Progenitor cell of endocrine pancreas (in vitro differentiated cells): ENCODE measurements around the gene MRGPRX4. TPM values are rescaled to one million over a fixed set of nuclear protein-coding genes. Genes with fewer than 3 reads are reported as not detected.
A peak's percentile ranks its signal among the peaks of the same experiment; 100 is the strongest.
"Not testable (repeated sequence)": the region's sequence is repeated elsewhere in the genome, so short reads cannot be mapped to it uniquely, and the experiment has no call there.

Experiments
- DNase-seq: peaks from one replicate; pipeline ENCODE4 v3.0.0; 2021; ENCODE audit warnings: low spot score; ENCODE audit not compliant: unreplicated experiment
- H3K27ac Mint-ChIP-seq: 2 replicates; pipeline ENCODE4 v1.8.0; 2021; ENCODE audit warnings: mild to moderate bottlenecking, moderate library complexity, mixed read lengths
- H3K27me3 Mint-ChIP-seq: 2 replicates; pipeline ENCODE4 v1.8.0; 2021; ENCODE audit warnings: mixed read lengths
- H3K36me3 Mint-ChIP-seq: 2 replicates; pipeline ENCODE4 v1.8.0; 2022; ENCODE audit warnings: mixed read lengths; ENCODE audit not compliant: insufficient read depth
- H3K4me1 Mint-ChIP-seq: 2 replicates; pipeline ENCODE4 v1.8.0; 2021; ENCODE audit warnings: low read depth, mixed read lengths
- H3K4me3 Mint-ChIP-seq: 2 replicates; pipeline ENCODE4 v1.8.0; 2021; ENCODE audit warnings: low read depth, mild to moderate bottlenecking, moderate library complexity, mixed read lengths
- H3K9me3 Mint-ChIP-seq: 2 replicates; pipeline ENCODE4 v1.8.0; 2021; ENCODE audit warnings: low read depth, mixed read lengths
- total RNA-seq: library from RNA; stranded (reverse); gene quantifications from 2 replicates; pipeline ENCODE4 v1.2.1, GENCODE V29; 2021
- TF ChIP-seq, protein P1 (sequence below): fragments of 200-600 bp; sonication (generic); IDR thresholded peaks from one replicate; pipeline ENCODE4 v1.5.0; 2021; ENCODE audit warnings: antibody characterized with exemption, mild to moderate bottlenecking; ENCODE audit not compliant: unreplicated experiment

The MRGPRX4 gene
- total RNA-seq, 1 donor from 2014 or later, result not detected

DNA sequence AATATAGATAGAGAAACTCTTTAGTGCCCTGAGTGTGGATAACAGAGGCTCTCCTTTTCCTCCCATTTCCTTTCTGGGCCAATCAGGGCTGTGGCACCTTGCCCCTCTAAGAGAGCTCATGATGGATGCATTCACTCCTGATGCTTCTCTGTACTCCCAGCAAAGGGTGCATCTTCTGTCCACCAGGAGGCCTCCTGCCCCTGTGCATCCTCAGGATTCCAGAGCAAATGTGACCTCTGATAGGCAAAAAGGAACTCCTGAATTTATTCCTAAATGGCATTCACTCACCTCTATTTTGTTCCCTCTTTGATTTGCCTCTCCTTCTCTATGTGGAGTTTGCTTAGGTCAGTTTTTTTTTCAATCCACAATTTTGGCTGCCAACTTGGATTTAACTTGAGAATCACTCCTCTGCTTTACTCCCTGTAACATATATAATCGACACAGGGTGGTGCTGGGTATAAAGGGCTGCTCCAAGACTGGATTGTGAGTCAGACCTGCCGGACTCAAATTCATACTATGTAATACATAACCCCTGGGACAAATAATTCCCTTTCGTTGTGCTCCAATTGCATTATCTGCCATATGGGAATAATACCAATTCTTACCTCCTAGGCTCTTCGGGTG, 1.1 kb upstream of the MRGPRX4 start:
- Mint-ChIP-seq H3K9me3 (no peaks in the 10 kb centered on the region), H3K27me3 (peaks cover 56% of the 10 kb centered on the region), H3K36me3 (no peaks in the 10 kb centered on the region), H3K4me1 (no peaks in the 10 kb centered on the region), H3K4me3 (no peak overlapping the region), H3K27ac (no peak overlapping the region)
- TF ChIP-seq, protein P1, sequence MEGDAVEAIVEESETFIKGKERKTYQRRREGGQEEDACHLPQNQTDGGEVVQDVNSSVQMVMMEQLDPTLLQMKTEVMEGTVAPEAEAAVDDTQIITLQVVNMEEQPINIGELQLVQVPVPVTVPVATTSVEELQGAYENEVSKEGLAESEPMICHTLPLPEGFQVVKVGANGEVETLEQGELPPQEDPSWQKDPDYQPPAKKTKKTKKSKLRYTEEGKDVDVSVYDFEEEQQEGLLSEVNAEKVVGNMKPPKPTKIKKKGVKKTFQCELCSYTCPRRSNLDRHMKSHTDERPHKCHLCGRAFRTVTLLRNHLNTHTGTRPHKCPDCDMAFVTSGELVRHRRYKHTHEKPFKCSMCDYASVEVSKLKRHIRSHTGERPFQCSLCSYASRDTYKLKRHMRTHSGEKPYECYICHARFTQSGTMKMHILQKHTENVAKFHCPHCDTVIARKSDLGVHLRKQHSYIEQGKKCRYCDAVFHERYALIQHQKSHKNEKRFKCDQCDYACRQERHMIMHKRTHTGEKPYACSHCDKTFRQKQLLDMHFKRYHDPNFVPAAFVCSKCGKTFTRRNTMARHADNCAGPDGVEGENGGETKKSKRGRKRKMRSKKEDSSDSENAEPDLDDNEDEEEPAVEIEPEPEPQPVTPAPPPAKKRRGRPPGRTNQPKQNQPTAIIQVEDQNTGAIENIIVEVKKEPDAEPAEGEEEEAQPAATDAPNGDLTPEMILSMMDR, result peak; percentile 59
- DNase-seq, result no peak

DNA sequence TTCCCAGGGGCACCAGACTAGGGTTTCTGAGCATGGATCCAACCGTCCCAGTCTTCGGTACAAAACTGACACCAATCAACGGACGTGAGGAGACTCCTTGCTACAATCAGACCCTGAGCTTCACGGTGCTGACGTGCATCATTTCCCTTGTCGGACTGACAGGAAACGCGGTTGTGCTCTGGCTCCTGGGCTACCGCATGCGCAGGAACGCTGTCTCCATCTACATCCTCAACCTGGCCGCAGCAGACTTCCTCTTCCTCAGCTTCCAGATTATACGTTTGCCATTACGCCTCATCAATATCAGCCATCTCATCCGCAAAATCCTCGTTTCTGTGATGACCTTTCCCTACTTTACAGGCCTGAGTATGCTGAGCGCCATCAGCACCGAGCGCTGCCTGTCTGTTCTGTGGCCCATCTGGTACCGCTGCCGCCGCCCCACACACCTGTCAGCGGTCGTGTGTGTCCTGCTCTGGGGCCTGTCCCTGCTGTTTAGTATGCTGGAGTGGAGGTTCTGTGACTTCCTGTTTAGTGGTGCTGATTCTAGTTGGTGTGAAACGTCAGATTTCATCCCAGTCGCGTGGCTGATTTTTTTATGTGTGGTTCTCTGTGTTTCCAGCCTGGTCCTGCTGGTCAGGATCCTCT, 709 bp downstream of the MRGPRX4 start:
- Mint-ChIP-seq H3K27me3 (peaks cover 61% of the 10 kb centered on the region), H3K27ac (no peak overlapping the region), H3K9me3 (no peaks in the 10 kb centered on the region), H3K4me3 (no peak overlapping the region), H3K36me3 (no peaks in the 10 kb centered on the region), H3K4me1 (peaks cover 4% of the 10 kb centered on the region)
- no peak for DNase-seq
- TF ChIP-seq, protein P1, result no peak

DNA sequence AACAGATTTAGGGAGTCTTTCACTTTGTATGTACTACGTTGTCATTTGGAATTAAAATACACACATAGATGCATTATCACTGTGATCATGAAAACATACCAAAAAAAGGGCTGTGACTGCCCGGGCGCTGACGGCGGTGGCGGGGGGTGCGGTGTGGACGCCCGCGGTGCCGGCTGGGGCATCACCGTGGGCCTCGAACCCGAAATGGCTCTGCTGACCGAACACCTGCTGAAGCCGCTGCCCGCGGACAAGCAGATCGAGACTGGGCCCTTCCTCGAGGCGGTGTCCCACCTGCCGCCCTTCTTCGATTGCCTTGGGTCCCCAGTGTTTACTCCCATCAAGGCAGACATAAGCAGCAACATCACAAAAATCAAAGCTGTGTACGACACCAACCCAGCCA, 16.2 kb downstream of the MRGPRX4 start:
- TF ChIP-seq, protein P1, result no peak
- Mint-ChIP-seq H3K27me3 (peaks cover 41% of the 10 kb centered on the region), H3K27ac (no peak overlapping the region)

DNA sequence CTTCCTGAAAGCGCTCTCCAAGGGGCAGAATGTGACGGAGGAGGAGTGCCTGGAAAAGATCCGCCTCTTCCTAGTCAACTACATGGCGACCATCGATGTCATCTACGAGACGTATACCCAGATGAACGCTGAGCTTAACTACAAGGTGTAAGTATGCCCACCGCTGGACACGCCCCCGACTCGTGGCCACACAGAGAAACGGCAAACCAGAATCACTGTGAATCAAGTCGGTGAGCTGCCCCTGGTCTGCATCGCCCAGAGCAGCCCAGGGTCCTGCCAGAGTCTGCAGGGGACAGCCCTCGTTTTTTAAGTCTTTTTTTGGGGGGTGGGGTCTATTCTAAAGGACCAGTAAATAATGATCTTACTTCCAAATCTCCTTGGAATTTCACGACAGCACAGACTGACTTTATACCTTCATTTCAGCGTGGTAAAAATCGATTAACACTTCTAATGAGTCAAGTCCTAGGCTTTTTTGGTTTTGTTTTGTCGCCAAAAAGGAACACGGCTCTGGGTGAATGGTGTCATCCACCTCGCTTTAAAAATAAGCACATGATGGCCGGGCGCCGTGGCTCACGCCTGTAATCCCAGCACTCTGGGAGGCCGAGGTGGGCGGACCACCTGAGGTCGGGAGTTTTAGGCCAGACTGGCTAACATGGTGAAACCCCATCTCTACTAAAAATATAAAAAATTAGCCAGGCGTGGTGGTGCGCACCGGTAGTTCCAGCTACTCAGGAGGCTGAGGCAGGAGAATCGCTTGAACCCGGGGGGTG, 17.0 kb downstream of the MRGPRX4 start:
- not testable (repeated sequence) for H3K4me1 Mint-ChIP-seq, H3K4me3 Mint-ChIP-seq, H3K9me3 Mint-ChIP-seq, H3K27ac Mint-ChIP-seq, H3K36me3 Mint-ChIP-seq, DNase-seq
- H3K27me3 Mint-ChIP-seq, result peaks cover 38% of the 10 kb centered on the region

More for the DNA sequence above, 16.2 kb downstream of the MRGPRX4 start:
- no peaks in the 10 kb centered on the region for H3K4me1 Mint-ChIP-seq
- DNase-seq, result no peak
- no peaks in the 10 kb centered on the region for H3K36me3 Mint-ChIP-seq
- no peaks in the 10 kb centered on the region for H3K9me3 Mint-ChIP-seq
- H3K4me3 Mint-ChIP-seq, result no peak overlapping the region

DNA sequence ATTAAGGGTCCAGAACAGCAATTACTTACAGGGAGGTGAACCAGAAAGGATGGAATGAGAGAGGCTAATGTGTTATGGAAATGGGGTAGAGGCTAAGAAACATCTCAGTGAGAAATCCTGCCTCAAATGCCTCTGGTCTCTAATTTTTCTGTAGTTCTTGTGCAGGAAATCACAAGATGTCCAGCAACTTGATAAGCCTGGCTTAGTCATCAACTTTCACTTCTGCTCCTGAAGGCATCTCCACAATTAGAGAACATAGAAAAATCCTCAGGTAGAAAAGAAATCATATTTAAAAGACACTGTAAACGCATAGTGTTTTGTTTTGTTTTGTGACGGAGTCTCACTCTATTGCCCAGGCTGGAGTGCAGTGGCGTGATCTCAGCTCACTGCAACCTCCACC, 18.7 kb downstream of the MRGPRX4 start:
- peaks cover 38% of the 10 kb centered on the region for H3K27me3 Mint-ChIP-seq
- TF ChIP-seq, protein P1, result no peak

More for the DNA sequence above, 18.7 kb downstream of the MRGPRX4 start:
- no peaks in the 10 kb centered on the region for H3K9me3 Mint-ChIP-seq
- no peak overlapping the region for H3K27ac Mint-ChIP-seq
- no peak overlapping the region for H3K4me3 Mint-ChIP-seq
- no peaks in the 10 kb centered on the region for H3K36me3 Mint-ChIP-seq
- no peaks in the 10 kb centered on the region for H3K4me1 Mint-ChIP-seq
- DNase-seq, result no peak
